Stomach (tissue), 9 donors: ENCODE measurements around the gene ITPR2. TPM values are rescaled to one million over a fixed set of nuclear protein-coding genes. Genes with fewer than 3 reads are reported as not detected.

Experiments used
- DNase-seq, 2 donors: peaks; one replicate each; pipeline versions ENCODE4 v3.0.0 to v3.0.0-alpha.2; 2013 to 2019
- H3K27ac ChIP-seq, 5 donors: fragments of 200-600 bp in 4 of 5; sonication (generic) in 4 of 5; one replicate each; pipeline ENCODE4 v1.5.1; 2013 to 2019; ENCODE audit warnings: mild to moderate bottlenecking in 1 of 5, moderate library complexity in 1 of 5
- H3K27me3 ChIP-seq, 3 donors: fragments of 200-600 bp; sonication (generic); one replicate each; pipeline ENCODE4 v1.5.1; 2017 to 2019; ENCODE audit warnings: mixed run types in 1 of 3
- H3K36me3 ChIP-seq, 4 donors: fragments of 200-600 bp; sonication (generic); 1 replicate in 3 of 4; 2 replicates in 1 of 4; pipeline ENCODE4 v1.5.1; 2016 to 2019
- H3K4me1 ChIP-seq, 4 donors: fragments of 200-600 bp; sonication (generic); one replicate each; pipeline ENCODE4 v1.5.1; 2016 to 2019
- H3K4me3 ChIP-seq, 4 donors: fragments of 200-600 bp; sonication (generic) in 3 of 4; one replicate each; pipeline ENCODE4 v1.5.1; 2016 to 2019; ENCODE audit warnings: mild to moderate bottlenecking in 1 of 4
- H3K9me3 ChIP-seq, 4 donors: fragments of 200-600 bp; sonication (generic); one replicate each; pipeline ENCODE4 v1.5.1; 2016 to 2019
- EP300 ChIP-seq: sonication (generic); formaldehyde crosslinking; IDR thresholded peaks from one replicate; pipeline ENCODE4 v1.6.1; 2017; ENCODE audit warnings: antibody characterized with exemption
- POLR2A ChIP-seq, 4 donors: fragments of 450-650 bp; IDR thresholded peaks; one replicate each; pipeline ENCODE4 v1.6.1; 2016; ENCODE audit warnings: antibody characterized with exemption in 4 of 4, control low read depth in 2 of 4, mild to moderate bottlenecking in 1 of 4, moderate library complexity in 1 of 4
- POLR2AphosphoS5 ChIP-seq, 3 donors: sonication (generic); formaldehyde crosslinking; IDR thresholded peaks; one replicate each; pipeline ENCODE4 v1.6.1; 2016; ENCODE audit warnings: antibody characterized with exemption in 3 of 3
- WGBS, 5 donors: extraction: QIAGEN DNeasy Blood & Tissue Kit in 3 of 5; methylation state at CpG; one replicate each; pipeline versions ENCODE4 v1.1.5 to v1.1.7; 2013 to 2018; 5-methylcytosine and 5-hydroxymethylcytosine counted together
- intact Hi-C: fragments of 100-400 bp; cut with DNase I; formaldehyde crosslinking; loops from one replicate; pipeline ENCODE4 v1.15.1; 2023; ENCODE audit warnings: low total_unique reads
- polyA plus RNA-seq, 3 donors: library from polyadenylated mRNA; stranded (reverse); fragments of 200-250 nt; gene quantifications; one replicate each; pipeline ENCODE4 v1.2.3, GENCODE V29; 2013
- total RNA-seq, 5 donors: library from RNA; depleted of rRNA; stranded (reverse); fragments of >200 nt; gene quantifications; one replicate each; pipeline versions ENCODE4 v1.1.0 to v1.2.3, GENCODE V29; 2014 to 2016
- TF ChIP-seq, protein P1 (sequence below), 7 experiments: fragments of 450-650 bp in 4 of 7; fragments of 200-600 bp in 3 of 7; sonication (generic) in 3 of 7; IDR thresholded peaks; one replicate each; pipeline ENCODE4 v1.5.1; 2016 to 2019; ENCODE audit warnings: antibody characterized with exemption in 7 of 7, control low read depth in 2 of 7, mild to moderate bottlenecking in 1 of 7
- donor health status: healthy with polysubstance abuse.
- donor health status: Bipolar disorder and iron deficiency.
- donor health status: healthy.

The ITPR2 gene
- total and polyA plus RNA-seq, 8 donors, result 1.4 to 172 (median 23.4) TPM

DNA sequence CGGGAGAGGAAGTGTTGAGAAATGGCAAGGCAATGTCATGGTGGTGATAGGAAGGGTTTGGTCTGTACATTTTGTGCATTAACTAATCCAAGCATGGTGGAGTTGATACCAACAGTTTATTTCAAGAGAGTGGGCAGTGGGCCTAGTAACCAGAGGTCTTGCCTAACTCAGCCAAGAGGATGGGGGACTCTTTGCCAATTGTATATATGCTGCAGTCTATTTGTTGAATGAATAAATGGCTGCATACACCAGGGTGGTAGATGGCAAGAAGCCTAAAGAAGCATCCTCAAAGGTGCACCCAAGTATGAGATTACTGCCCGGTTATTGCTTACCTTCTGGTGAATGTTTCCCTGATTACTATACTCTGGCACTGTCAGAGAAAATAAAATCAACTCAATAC lies 295.9 kb downstream of the ITPR2 start:
- intact Hi-C loops, result no loop called here
- Histone ChIP-seq H3K27ac (no peak overlapping the region), H3K4me1 (no peaks in the 10 kb centered on the region), H3K9me3 (no peaks in the 10 kb centered on the region), H3K36me3 (no peaks in the 10 kb centered on the region), H3K27me3 (no peaks in the 10 kb centered on the region), H3K4me3 (no peak overlapping the region)
- TF ChIP-seq, protein P1, sequence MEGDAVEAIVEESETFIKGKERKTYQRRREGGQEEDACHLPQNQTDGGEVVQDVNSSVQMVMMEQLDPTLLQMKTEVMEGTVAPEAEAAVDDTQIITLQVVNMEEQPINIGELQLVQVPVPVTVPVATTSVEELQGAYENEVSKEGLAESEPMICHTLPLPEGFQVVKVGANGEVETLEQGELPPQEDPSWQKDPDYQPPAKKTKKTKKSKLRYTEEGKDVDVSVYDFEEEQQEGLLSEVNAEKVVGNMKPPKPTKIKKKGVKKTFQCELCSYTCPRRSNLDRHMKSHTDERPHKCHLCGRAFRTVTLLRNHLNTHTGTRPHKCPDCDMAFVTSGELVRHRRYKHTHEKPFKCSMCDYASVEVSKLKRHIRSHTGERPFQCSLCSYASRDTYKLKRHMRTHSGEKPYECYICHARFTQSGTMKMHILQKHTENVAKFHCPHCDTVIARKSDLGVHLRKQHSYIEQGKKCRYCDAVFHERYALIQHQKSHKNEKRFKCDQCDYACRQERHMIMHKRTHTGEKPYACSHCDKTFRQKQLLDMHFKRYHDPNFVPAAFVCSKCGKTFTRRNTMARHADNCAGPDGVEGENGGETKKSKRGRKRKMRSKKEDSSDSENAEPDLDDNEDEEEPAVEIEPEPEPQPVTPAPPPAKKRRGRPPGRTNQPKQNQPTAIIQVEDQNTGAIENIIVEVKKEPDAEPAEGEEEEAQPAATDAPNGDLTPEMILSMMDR (IDR thresholded peaks at IDR 0.05), result no peak
- TF ChIP-seq EP300, result no peak
- no peak for TF ChIP-seq POLR2A (IDR thresholded peaks at IDR 0.05)
- no peak for TF ChIP-seq POLR2AphosphoS5 (IDR thresholded peaks at IDR 0.05)
- WGBS, 5 donors, result 93 to 100% (median 96%) methylated on average over 2 of the region's 2 CpGs
- no peak for DNase-seq

- 87 to 95% (median 90%) methylated on average over 4 of the region's 4 CpGs for whole genome bisulfite sequencing, 5 donors
- intact Hi-C loops, result no loop called here
- no peaks in the 10 kb centered on the region for H3K4me1 ChIP-seq
- no peak for DNase-seq
- TF ChIP-seq POLR2A (IDR thresholded peaks at IDR 0.05) (no peak), EP300 (no peak), POLR2AphosphoS5 (IDR thresholded peaks at IDR 0.05) (no peak)
- TF ChIP-seq, protein P1 (IDR thresholded peaks at IDR 0.05), result no peak
- no peak overlapping the region for H3K4me3 ChIP-seq
- H3K36me3 ChIP-seq, result no peaks in the 10 kb centered on the region
- H3K27ac ChIP-seq, result no peak overlapping the region
- H3K9me3 ChIP-seq, result no peaks in the 10 kb centered on the region
- no peaks in the 10 kb centered on the region for H3K27me3 ChIP-seq
Observed at GRCh38 chr12:26535826-26536225, 297.2 kb downstream of the ITPR2 start.

- Histone ChIP-seq H3K4me1 (no peaks in the 10 kb centered on the region), H3K27me3 (no peaks in the 10 kb centered on the region), H3K36me3 (no peaks in the 10 kb centered on the region), H3K4me3 (no peak overlapping the region), H3K27ac (no peak overlapping the region), H3K9me3 (no peaks in the 10 kb centered on the region)
- intact Hi-C loops, result no loop called here
- WGBS, 5 donors, result 87 to 95% (median 93%) methylated on average over 3 of the region's 3 CpGs
- no peak for TF ChIP-seq EP300
- no peak for TF ChIP-seq POLR2A (IDR thresholded peaks at IDR 0.05)
- TF ChIP-seq, protein P1 (IDR thresholded peaks at IDR 0.05), result no peak
- no peak for TF ChIP-seq POLR2AphosphoS5 (IDR thresholded peaks at IDR 0.05)
- DNase-seq, result no peak
Observed at GRCh38 chr12:26534071-26534470, 298.9 kb downstream of the ITPR2 start.

DNA sequence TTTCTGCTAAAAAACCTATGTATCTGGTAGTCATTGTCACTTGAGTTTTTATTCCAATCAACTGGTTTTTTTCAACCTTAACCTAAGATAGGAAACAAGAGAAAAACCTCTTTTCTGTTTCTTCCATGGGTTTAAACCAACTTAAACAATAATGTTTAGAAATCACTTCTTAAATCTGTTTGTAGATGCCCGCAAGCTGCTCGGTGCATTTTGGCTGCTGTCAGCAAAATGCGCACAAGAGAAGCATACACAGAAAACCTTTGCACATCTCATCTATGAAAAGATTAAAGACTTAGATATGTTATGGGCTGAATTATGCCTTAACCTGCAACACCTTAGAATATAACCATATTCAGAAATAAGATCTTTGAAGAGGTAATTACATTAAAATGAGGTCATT lies 299.8 kb downstream of the ITPR2 start:
- Histone ChIP-seq H3K27me3 (no peaks in the 10 kb centered on the region), H3K36me3 (no peaks in the 10 kb centered on the region), H3K9me3 (no peaks in the 10 kb centered on the region), H3K4me1 (no peaks in the 10 kb centered on the region), H3K4me3 (no peak overlapping the region), H3K27ac (no peak overlapping the region)
- 92 to 99% (median 94%) methylated on average over 3 of the region's 3 CpGs for WGBS, 5 donors
- intact Hi-C loops, result no loop called here
- TF ChIP-seq, protein P1 (IDR thresholded peaks at IDR 0.05), result no peak
- TF ChIP-seq POLR2AphosphoS5 (IDR thresholded peaks at IDR 0.05) (no peak), POLR2A (IDR thresholded peaks at IDR 0.05) (no peak), EP300 (no peak)
- no peak for DNase-seq
